K562 (cell line): ENCODE measurements around the gene SORT1. TPM values are rescaled to one million over a fixed set of nuclear protein-coding genes. Genes with fewer than 3 reads are reported as not detected.
A peak's percentile ranks its signal among the peaks of the same experiment; 100 is the strongest.

Experiments used
- ADNP ChIP-seq: fragments of 200-800 bp; sonication (Bioruptor generic); IDR thresholded peaks from 2 replicates; pipeline ENCODE4 v1.6.1; 2016; ENCODE audit warnings: missing genetic modification characterization, missing compliant biosample characterization
- AFF4 ChIP-seq: sonication (generic); formaldehyde crosslinking; IDR thresholded peaks from 2 replicates; pipeline ENCODE4 v1.8.0; 2023; ENCODE audit warnings: mild to moderate bottlenecking, missing genetic modification reagents
- ARNT ChIP-seq, 2 experiments: fragments of 450-650 bp; IDR thresholded peaks; 2 replicates each; pipeline ENCODE4 v1.6.1; 2016; ENCODE audit warnings: mild to moderate bottlenecking in 1 of 2
- BRD9 ChIP-seq: fragments of 450-650 bp; IDR thresholded peaks from 2 replicates; pipeline ENCODE4 v1.6.1; 2018; ENCODE audit warnings: low read depth; ENCODE audit not compliant: partially characterized antibody
- FOXA3 ChIP-seq, 2 experiments: fragments of 450-650 bp in 1 of 2; sonication (generic) in 1 of 2; formaldehyde crosslinking; IDR thresholded peaks in 1 of 2; conservative IDR thresholded peaks in 1 of 2; 2 replicates each; pipeline versions ENCODE4 v1.4.0 to v1.8.0; 2020 to 2022; ENCODE audit warnings: mild to moderate bottlenecking in 2 of 2, missing genetic modification reagents in 1 of 2
- HDAC8 ChIP-seq: fragments of 450-650 bp; IDR thresholded peaks from 2 replicates; pipeline ENCODE4 v1.6.1; 2016; ENCODE audit warnings: mild to moderate bottlenecking, missing genetic modification characterization, moderate library complexity, missing compliant biosample characterization
- HOMEZ ChIP-seq: fragments of 250-450 bp; sonication (Bioruptor Pico); IDR thresholded peaks from 2 replicates; pipeline ENCODE4 v1.4.0; 2020; ENCODE audit warnings: mild to moderate bottlenecking, moderate library complexity
- KDM1A ChIP-seq, 2 experiments: fragments of 450-650 bp; IDR thresholded peaks; 2 replicates each; pipeline ENCODE4 v1.6.1; 2016; ENCODE audit warnings: mild to moderate bottlenecking in 2 of 2
- MCM3 ChIP-seq: fragments of 450-650 bp; IDR thresholded peaks from 2 replicates; pipeline ENCODE4 v1.6.1; 2016
- MYC ChIP-seq, 2 experiments: fragments of 250-450 bp in 1 of 2; sonication (Bioruptor Pico) in 1 of 2; IDR thresholded peaks; 2 replicates each; pipeline versions ENCODE4 v1.5.1 to v1.6.1; 2012 to 2021; ENCODE audit warnings: low read depth in 2 of 2, borderline replicate concordance in 1 of 2, improper control_type of control experiment in 1 of 2, low read length in 1 of 2, mild to moderate bottlenecking in 1 of 2, moderate library complexity in 1 of 2
- NFE2 ChIP-seq: IDR thresholded peaks from 2 replicates; pipeline ENCODE4 v1.6.1; 2014; ENCODE audit warnings: antibody characterized with exemption, low read depth
- POLR2B ChIP-seq: fragments of 450-650 bp; IDR thresholded peaks from 2 replicates; pipeline ENCODE4 v1.6.1; 2018; ENCODE audit warnings: low read depth; ENCODE audit not compliant: partially characterized antibody
- SIRT6 ChIP-seq: IDR thresholded peaks from one replicate; pipeline ENCODE4 v1.6.1; 2012; ENCODE audit warnings: low read depth, mild to moderate bottlenecking, control low read depth, inconsistent platforms, low read length, moderate library complexity
- SPI1 ChIP-seq: IDR thresholded peaks from 2 replicates; pipeline ENCODE4 v1.6.1; 2011; ENCODE audit warnings: low read depth, low read length, control low read depth, borderline replicate concordance
- ZBED1 ChIP-seq: IDR thresholded peaks from 2 replicates; pipeline ENCODE4 v1.6.1; 2014
- ZEB2 ChIP-seq: fragments of 450-650 bp; IDR thresholded peaks from 2 replicates; pipeline ENCODE4 v1.6.1; 2016
- ZNF395 ChIP-seq: fragments of 200-800 bp; sonication (Bioruptor generic); IDR thresholded peaks from 2 replicates; pipeline ENCODE4 v1.6.1; 2017; ENCODE audit warnings: missing genetic modification characterization, missing compliant biosample characterization
- ZNF586 ChIP-seq: fragments of 450-650 bp; formaldehyde crosslinking; conservative IDR thresholded peaks from 2 replicates; pipeline ENCODE4 v1.4.0; 2020; ENCODE audit warnings: mild to moderate bottlenecking, moderate library complexity
- ZNF740 ChIP-seq, 3 experiments: fragments of 200-800 bp in 1 of 3; sonication (Bioruptor generic) in 1 of 3; sonication (generic) in 1 of 3; formaldehyde crosslinking in 1 of 3; IDR thresholded peaks; 2 replicates each; pipeline versions ENCODE4 v1.6.1 to v1.8.0; 2016 to 2022; ENCODE audit warnings: mild to moderate bottlenecking in 2 of 3, missing compliant biosample characterization in 2 of 3, missing genetic modification characterization in 2 of 3, missing genetic modification reagents in 1 of 3
- polyA plus RNA-seq, 8 experiments: library from polyadenylated mRNA; depleted of rRNA in 4 of 8; stranded (reverse) in 5 of 8; unstranded in 3 of 8; fragments of >200 nt; fragmentation: Nextera tagmentation in 2 of 8; fragmentation: Illumina TruSeq in 1 of 8; extraction: Ambion mirVana in 2 of 8; extraction: Trizol in 1 of 8; gene quantifications; 2 replicates each; pipeline versions ENCODE4 v1.2.1 to v1.2.3, GENCODE V29; 2011 to 2014; ENCODE audit warnings: inconsistent platforms in 1 of 8, missing spikeins in 1 of 8
- total RNA-seq, 7 experiments: library from RNA; depleted of rRNA in 6 of 7; stranded (reverse); fragments of >200 nt in 6 of 7; fragmentation: Illumina TruSeq in 2 of 7; extraction: Trizol in 2 of 7; gene quantifications; 2 replicates each; pipeline versions ENCODE4 v1.2.1 to v1.2.3, GENCODE V29; 2011 to 2021; ENCODE audit warnings: low replicate concordance in 1 of 7

Gene SORT1
- total and polyA plus RNA-seq, 9 of the 15 experiments (the other 6 are each of a cell fraction or from before 2014, with no cell fraction given), result 27.4 to 112 (median 65.0) TPM

DNA sequence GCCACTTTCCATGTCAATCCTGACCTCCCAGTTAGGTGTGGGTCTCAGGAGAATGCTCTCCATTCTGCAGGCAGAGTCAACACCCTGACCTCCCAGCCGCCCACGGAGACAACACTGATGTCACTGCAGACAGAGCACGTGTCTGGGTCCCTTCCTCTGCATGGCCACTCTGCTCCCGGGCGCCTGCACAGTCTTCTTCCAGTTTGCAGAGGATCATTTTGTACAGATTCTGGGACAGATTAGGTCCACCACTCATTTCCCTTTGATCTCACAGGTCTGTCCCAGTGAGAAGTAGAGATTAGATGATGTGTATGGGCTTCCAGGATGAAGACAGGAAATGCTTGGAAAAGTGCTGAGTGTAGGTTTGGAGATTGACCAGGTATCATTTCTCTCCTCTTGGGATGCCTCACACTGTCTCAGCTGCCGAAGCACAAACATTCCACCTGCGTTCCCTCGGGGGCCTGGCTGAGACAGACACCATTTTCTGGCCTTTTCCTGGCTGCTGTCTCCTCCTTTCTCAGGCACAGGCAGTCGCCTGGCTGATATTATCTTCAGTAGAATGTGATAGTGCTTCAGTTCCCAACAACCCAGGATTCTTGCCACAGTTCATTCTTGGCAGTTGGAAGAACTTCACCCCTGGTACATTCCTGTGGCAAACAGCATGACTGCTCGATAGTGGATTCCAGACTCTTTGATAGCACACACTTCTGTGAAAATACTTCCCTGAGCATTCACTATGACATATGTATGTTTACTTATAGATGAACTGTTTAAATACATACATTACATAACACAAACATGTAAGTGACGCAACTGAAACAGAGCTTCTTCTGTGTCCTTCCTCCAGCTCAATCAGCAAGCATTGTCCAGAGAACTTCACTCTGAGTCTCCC is 98.8 kb downstream of the SORT1 start (continued):
- TF ChIP-seq ZNF395 (CRISPR knock-in tag) (peak; percentile 72; the same call in 1 of the 2 replicates), ZNF586 (CRISPR knock-in tag) (no peak), MYC (IDR thresholded peaks at IDR 0.05; ENCODE audit: low read depth, low read length) (peak; percentile 92), MYC (CRISPR knock-in tag; IDR thresholded peaks at IDR 0.05; ENCODE audit: borderline replicate concordance, low read depth) (no peak), POLR2B (no peak), MCM3 (no peak), NFE2 (peak; percentile 38; the same call in 1 of the 2 replicates), ADNP (tag) (no peak), ZNF740 (CRISPR knock-in tag; IDR thresholded peaks at IDR 0.05) (no peak), ZNF740 (tag; IDR thresholded peaks at IDR 0.05) (no peak), ZEB2 (peak; percentile 42; the same call in 1 of the 2 replicates), FOXA3 (CRISPR knock-in tag; conservative IDR thresholded peaks at IDR 0.05 in 1 of 2, IDR thresholded peaks at IDR 0.05 in 1 of 2) (peak; percentile 12 to 86; a peak in 2 of 4 replicates), SIRT6 (no peak), ARNT (IDR thresholded peaks at IDR 0.05) (peak in 1 of 2 experiments; percentile 28; a peak in 1 of 4 replicates), ZBED1 (no peak), HDAC8 (tag) (peak; percentile 42; the same call in 1 of the 2 replicates), HOMEZ (CRISPR knock-in tag) (no peak), SPI1 (no peak), AFF4 (CRISPR knock-in tag) (no peak), KDM1A (IDR thresholded peaks at IDR 0.05) (peak in 1 of 2 experiments; percentile 39; a peak in 1 of 4 replicates), BRD9 (no peak)
